Thymus (tissue), 11 donors: ENCODE measurements around the gene RPL37A. TPM values are rescaled to one million over a fixed set of nuclear protein-coding genes. Genes with fewer than 3 reads are reported as not detected.
A peak's percentile ranks its signal among the peaks of the same experiment; 100 is the strongest.

ENCODE experiments used
- DNase-seq, 9 donors: peaks; one replicate each; pipeline ENCODE4 v3.0.0-alpha.2; 2013; ENCODE audit warnings: low spot score in 9 of 9, low read depth in 6 of 9, missing footprints in 1 of 9
- H3K27ac ChIP-seq, 2 donors: one replicate each; pipeline ENCODE4 v1.5.1; 2013; ENCODE audit warnings: control low read depth in 1 of 2, low read depth in 1 of 2, low read length in 1 of 2, mild to moderate bottlenecking in 1 of 2, moderate library complexity in 1 of 2
- H3K27me3 ChIP-seq, 2 donors: one replicate each; pipeline ENCODE4 v1.5.1; 2013; ENCODE audit warnings: low read length in 1 of 2; ENCODE audit not compliant: control insufficient read depth in 2 of 2, insufficient read depth in 1 of 2
- H3K36me3 ChIP-seq, 2 donors: one replicate each; pipeline ENCODE4 v1.5.1; 2013; ENCODE audit warnings: low read length in 1 of 2, mild to moderate bottlenecking in 1 of 2, moderate library complexity in 1 of 2; ENCODE audit not compliant: control insufficient read depth in 2 of 2, insufficient read depth in 2 of 2
- H3K4me1 ChIP-seq, 2 donors: one replicate each; pipeline ENCODE4 v1.5.1; 2013; ENCODE audit warnings: low read length in 2 of 2; ENCODE audit not compliant: control insufficient read depth in 2 of 2, insufficient read depth in 2 of 2
- H3K4me3 ChIP-seq, 2 donors: one replicate each; pipeline ENCODE4 v1.5.1; 2013; ENCODE audit warnings: low read length in 2 of 2, control low read depth in 1 of 2, mild to moderate bottlenecking in 1 of 2
- H3K9me3 ChIP-seq, 2 donors: one replicate each; pipeline ENCODE4 v1.5.1; 2013; ENCODE audit warnings: low read length in 1 of 2, mild to moderate bottlenecking in 1 of 2; ENCODE audit not compliant: control insufficient read depth in 2 of 2, insufficient read depth in 1 of 2
- WGBS: extraction: QIAGEN DNeasy Blood & Tissue Kit; methylation state at CpG from one replicate; pipeline ENCODE4 v1.1.7; 2013; 5-methylcytosine and 5-hydroxymethylcytosine counted together
- polyA plus RNA-seq: library from polyadenylated mRNA; stranded (reverse); fragments of 200-250 nt; gene quantifications from one replicate; pipeline ENCODE4 v1.2.3, GENCODE V29; 2013
- total RNA-seq: library from RNA; stranded (reverse); fragments of 120-200 nt; gene quantifications from one replicate; pipeline ENCODE4 v1.2.4, GENCODE V29; 2013
- donor health status: healthy.

Gene RPL37A
- total and polyA plus RNA-seq, 2 donors = 5,331 to 5,757 TPM

DNA sequence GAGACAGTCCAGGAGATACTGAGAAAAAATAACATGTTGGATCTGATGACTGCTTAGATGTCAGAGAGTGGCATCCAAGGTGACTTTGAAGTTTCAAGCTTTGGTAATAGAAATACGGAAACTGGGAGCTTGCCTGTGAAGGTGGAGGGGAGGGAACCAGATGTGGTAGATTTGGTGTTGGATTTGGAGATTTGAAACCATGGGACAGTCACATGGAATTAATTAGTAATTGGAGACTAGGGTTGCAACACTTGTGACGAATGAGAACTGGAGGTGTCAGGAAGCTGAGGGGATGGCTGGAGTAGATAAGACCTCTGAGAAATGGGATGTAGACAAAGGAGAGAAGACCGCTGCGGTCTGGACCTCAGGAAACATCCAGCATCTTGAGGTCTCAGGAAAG lies 46.7 kb downstream of the RPL37A start:
- no peak for DNase-seq
- H3K9me3 ChIP-seq = no peaks in the 10 kb centered on the region
- 22% methylated on average over 4 of the region's 4 CpGs for WGBS
- H3K27ac ChIP-seq = no peak overlapping the region
- H3K4me1 ChIP-seq = no peaks in the 10 kb centered on the region
- no peaks in the 10 kb centered on the region for H3K36me3 ChIP-seq
- H3K4me3 ChIP-seq = no peak overlapping the region
- no peaks in the 10 kb centered on the region for H3K27me3 ChIP-seq

DNA sequence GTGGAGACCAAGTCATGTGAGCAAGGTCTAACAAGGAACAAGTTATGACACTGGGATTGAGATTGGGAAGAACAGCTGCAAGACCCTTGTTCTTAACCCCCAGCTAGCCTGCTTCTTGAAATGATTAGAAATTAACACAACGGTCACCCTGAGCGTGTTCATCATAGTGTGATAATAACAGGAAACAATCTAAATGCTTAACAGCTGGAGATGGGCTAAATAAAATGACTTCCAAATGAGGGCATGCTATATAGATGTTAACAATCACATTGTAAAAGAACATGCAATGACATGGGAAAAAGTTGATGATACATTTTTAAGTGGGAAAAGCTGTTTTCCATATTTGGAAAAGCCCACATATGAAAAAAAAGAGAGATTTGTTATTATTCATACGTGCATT lies 47.6 kb downstream of the RPL37A start:
- Histone ChIP-seq H3K9me3 (no peaks in the 10 kb centered on the region), H3K27ac (no peak overlapping the region), H3K4me1 (no peaks in the 10 kb centered on the region), H3K27me3 (no peaks in the 10 kb centered on the region), H3K4me3 (no peak overlapping the region), H3K36me3 (no peaks in the 10 kb centered on the region)
- 97% methylated on average over 3 of the region's 3 CpGs for WGBS
- no peak for DNase-seq

DNA sequence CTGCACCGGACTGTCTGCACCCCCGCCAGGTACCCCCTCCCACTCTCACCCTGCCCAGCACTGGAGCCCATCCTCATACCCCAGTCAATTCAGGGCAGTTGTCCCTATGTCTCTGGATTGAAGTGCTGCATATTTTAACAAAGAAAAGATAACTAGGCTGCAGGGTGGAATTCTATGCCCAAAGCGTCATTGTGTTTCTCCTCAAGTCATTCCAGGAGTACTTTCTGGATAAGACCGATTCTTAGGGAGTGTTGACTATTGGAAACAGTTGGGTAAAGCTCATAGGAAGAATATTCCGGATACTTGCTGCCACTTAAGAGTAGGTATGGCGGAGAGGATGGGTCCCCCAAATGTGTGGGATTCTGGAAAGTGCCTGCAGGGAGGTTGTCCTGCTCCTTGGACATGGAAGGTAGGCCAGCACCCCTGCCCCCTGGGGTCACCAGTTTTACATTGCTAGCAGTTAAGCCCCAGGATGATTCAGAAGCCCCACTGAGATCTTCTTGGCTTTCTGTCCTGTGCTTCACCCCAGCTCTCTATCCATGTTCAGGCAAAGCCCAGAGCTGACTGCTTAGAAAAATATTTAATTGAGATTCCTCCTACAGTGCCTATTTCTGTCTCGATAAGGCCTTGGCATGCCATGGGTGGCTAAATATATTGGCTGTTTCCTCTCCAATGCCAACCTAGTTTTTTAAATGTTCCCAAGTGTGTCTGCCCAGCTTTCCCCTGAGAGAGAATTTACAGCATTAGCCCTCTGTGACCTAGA lies 48.2 kb downstream of the RPL37A start:
- H3K9me3 ChIP-seq = no peaks in the 10 kb centered on the region
- H3K27ac ChIP-seq = no peak overlapping the region
- no peaks in the 10 kb centered on the region for H3K36me3 ChIP-seq
- WGBS = 88% methylated on average over 7 of the region's 7 CpGs
- no peaks in the 10 kb centered on the region for H3K27me3 ChIP-seq
- H3K4me1 ChIP-seq = no peaks in the 10 kb centered on the region
- no peak overlapping the region for H3K4me3 ChIP-seq
- DNase-seq = no peak

DNA sequence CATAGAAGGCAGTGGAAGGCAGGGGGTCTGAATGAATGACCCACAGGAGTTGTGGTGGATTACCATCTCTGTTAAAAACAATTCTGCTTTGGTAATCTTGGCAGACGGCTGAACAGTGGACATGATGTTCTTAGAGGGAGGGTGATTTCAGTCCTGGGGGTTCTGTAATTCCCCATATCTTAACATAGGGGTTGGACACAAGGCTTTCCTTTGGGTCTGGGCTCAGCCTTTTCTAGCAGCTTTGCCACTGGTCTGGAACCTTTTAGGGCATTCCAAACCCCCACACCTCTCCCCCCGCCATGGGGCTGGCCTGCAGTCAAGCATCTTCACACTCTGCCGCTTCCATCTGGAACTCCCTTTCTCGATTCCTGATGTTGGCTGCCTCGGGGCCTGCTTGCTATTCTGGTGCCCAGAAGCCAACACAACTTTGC lies 50.3 kb downstream of the RPL37A start:
- no peak overlapping the region for H3K4me3 ChIP-seq
- H3K4me1 ChIP-seq = no peaks in the 10 kb centered on the region
- no peaks in the 10 kb centered on the region for H3K27me3 ChIP-seq
- no peak for DNase-seq
- H3K27ac ChIP-seq = no peak overlapping the region
- no peaks in the 10 kb centered on the region for H3K9me3 ChIP-seq
- no peaks in the 10 kb centered on the region for H3K36me3 ChIP-seq
- WGBS = 91% methylated on average over 5 of the region's 5 CpGs

DNA sequence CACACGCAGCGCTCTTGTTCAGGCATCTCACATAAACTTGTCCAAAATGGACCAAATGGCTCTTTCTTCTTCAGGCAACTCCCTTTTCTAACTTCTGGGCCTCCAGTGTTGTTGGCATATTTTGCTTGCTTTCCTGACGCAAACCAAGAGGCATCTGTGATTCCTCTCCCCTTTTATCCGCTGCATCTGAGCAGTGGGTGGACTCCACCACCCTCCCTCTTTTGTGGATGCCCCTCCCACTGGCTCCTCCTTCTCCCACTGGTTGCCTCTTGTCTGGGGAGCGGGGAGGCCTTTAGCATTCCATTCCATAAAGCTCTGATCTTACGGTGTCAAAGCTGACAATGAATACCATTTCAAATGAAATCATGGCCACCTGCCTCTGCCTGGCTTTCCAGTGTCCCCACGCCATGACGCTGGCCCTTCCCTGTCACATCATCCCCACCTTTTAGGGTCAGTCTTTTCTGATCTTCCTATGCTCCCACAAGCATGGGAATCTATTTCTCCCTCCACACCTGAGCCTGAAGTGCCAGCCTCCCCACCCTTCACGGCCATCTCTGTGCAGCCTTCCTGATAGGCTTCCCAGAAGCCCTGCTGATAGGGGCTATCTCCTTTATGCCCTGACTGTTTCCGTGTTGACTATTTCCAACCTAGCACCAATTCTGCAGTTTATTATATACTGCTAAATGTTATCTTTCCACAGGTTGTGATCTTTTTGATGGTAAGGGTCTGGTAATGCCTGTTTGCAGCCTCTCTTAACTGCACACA lies 51.5 kb downstream of the RPL37A start:
- WGBS = 97% methylated on average over 10 of the region's 10 CpGs
- Histone ChIP-seq H3K9me3 (no peaks in the 10 kb centered on the region), H3K27me3 (no peaks in the 10 kb centered on the region), H3K27ac (no peak overlapping the region), H3K4me1 (no peaks in the 10 kb centered on the region), H3K4me3 (no peak overlapping the region), H3K36me3 (no peaks in the 10 kb centered on the region)
- no peak for DNase-seq

DNA sequence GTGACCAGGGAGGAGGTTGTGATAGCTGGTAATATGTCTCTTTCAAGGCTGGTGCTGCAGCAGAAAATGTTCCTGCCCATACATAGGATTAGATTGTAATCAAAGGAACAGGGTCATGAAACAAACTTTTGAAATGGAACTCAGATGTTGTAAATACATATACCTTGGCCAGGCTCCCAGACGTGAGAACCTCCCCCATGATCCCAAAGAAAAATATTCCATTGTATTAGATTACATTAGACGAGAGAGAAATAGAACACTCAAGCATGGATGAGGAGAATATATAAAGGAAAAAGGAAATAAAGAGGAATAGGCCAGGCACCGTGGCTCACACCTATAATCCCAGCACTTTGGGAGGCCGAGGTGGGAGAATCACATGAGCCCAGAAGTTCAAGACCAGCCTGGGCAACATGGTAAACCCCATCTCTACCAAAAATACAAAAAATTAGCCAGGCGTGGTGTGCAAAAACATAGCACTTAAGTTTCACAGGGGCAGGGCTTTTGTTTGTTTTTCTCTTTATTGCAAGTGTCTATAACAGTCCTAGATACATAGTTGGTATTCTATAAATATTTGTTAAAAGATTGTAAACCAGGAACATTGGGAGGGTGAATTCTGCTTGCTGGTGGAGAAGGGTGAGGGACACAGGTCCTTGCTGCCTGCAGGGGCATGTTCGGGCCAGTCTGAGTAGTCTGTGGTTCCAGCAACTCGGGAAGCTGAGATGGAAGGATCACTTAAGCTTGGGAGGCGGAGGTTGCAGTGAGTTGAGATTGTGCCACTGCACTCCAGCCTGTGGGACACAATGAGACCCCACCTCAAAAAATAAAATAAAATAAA lies 52.8 kb downstream of the RPL37A start:
- no peaks in the 10 kb centered on the region for H3K27me3 ChIP-seq
- H3K27ac ChIP-seq = peak overlapping the region in 1 of 2 donors; percentile 7
- no peaks in the 10 kb centered on the region for H3K9me3 ChIP-seq
- WGBS = 93% methylated on average over 8 of the region's 8 CpGs
- no peaks in the 10 kb centered on the region for H3K36me3 ChIP-seq
- no peak overlapping the region for H3K4me3 ChIP-seq
- H3K4me1 ChIP-seq = no peaks in the 10 kb centered on the region
- DNase-seq = no peak

DNA sequence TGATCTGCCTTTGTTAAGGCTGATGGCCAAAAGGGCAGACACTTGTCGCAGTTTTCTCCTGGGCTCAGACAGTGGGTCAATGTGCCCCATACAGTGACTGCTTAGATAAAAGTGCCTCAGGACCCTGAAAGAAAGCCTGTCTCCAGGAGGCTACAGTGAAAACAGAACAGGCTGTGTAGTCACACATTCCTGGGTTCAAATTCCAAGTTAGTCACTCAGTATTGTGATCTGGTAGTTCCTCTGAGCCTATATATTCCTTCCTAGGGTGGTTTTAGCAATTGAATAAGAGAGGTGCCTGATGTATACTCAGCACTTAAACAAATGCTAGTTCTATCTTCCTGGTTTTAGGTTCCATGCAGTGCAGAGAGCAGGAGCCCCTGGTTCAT lies 54.4 kb downstream of the RPL37A start:
- WGBS = 100% methylated on average over 1 of the region's 1 CpG
- Histone ChIP-seq H3K27ac (no peak overlapping the region), H3K9me3 (no peaks in the 10 kb centered on the region), H3K4me1 (no peaks in the 10 kb centered on the region), H3K36me3 (no peaks in the 10 kb centered on the region), H3K27me3 (no peaks in the 10 kb centered on the region), H3K4me3 (no peak overlapping the region)
- no peak for DNase-seq
